Measurements from ENCODE around the gene GDPGP1.
"Not testable (repeated sequence)": the region's sequence is repeated elsewhere in the genome, so short reads cannot be mapped to it uniquely, and the experiment has no call there.

The GDPGP1 gene

DNA sequence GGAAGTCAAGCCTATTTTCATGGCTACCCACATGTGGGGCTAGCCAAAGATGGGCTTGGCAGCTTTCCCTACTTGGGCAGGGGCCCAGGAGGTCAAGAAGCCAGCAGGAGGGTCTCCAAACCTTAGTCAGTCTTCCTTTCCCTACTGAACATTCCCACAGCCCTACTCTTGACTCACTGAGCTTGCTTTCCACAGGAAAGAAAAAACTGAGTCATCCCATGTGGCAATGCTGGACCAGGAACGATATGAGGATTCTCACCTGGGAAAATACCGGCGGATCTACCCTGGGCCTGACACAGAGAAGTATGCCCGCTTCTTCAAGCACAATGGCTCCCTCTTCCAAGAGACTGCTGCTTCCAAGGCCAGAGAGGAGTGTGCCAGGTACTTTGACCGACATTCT, 27.8 kb downstream of the GDPGP1 start:
- no peak for DNase-seq (ENCODE audit: low read depth)

DNA sequence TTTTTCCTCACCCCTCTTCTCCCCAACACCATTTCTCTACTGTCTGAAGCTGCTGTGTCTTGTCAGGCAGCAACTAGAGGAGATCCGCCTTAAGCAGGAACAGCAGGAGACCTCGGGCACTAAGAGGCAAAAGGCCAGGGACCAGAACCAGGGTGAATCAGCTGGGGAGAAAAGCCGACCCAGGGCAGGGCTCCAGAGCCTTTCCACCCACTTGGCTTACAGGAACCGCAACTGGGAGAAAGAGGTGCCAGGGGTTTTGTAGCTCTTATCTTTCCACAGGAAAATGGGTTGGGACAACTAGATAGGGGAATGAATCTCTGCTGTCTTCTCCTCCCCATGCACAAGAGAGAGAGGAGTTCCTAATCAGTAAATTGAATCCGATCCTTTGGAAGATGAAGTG, 28.4 kb downstream of the GDPGP1 start:
- no peak for DNase-seq (ENCODE audit: low read depth)

DNA sequence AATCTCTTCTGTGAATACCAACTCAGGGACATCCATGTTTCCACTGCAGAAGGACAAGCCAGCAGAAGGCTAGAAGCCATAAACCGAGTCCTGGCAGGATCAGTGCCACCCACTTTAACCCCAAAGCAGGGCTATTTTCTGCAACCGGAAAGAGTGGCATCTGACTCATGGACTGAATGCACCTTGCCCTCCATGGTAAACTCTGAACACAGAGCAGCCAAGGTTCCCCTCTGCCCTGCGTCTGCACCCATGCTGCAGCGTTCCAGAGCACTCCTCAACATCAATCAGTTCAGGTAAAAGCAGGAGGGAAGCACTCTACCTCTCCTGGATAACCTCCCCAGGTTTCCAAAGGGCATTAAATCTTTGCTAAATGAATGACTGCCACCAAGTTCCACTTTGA, 30.7 kb downstream of the GDPGP1 start:
- DNase-seq (ENCODE audit: low read depth), result no peak

DNA sequence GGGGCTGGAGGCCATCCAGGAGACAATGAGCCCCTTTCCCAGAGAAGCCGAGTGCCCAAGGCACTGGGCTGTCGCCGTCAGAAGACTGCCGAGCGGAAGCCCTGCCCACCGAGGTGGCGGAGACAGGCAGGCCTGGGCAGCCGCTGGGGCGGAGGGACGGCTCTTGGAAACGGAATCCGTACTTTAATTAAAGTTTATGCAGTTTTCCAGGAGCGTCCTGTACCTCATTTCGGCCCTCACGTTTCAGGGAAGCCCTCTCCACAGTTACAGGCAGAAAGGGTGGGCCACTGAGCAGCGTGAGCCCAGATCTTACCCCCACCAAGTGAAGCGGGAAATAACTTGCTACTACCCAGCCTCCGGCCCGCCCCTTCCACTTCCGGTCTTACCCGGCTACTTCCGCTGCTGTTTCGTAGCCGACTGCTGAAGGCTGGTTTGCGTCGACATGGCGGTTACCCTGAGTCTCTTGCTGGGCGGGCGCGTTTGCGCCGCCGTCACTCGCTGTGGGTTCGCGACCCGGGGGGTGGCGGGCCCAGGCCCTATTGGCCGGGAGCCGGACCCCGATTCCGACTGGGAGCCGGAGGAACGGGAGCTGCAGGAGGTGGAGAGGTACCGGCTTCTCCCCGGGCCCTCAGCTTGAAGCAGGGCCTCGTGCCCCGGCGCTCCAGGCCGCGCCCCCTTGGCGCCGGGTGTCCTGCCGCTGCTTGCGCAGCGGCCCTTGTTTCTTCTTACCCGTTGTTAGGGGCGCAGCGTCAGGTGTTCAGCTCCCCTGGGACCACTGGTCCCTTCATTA, 31.5 kb downstream of the GDPGP1 start, which contains the start of gene NGRN:
Gene NGRN, plus strand, starts transcription at position 402 of the 790 bp plus-strand sequence. Its CDS starts 41 bp downstream, at position 443.
- peak; percentile 76 for DNase-seq (ENCODE audit: low read depth)

DNA sequence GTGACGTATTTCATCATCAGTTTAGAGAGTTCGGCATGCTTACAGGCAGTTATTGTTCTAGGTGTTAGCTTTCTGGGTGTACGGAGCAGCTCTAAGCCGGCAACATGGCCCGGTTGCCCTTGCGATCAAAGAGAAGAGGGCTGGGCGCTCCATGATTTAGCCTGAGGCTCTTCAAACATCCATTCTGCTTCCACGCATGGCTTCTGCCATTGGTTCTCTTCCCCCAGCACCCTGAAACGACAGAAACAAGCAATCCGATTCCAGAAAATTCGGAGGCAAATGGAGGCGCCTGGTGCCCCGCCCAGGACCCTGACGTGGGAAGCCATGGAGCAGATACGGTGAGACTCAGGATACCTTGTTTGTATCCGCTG, 32.0 kb downstream of the GDPGP1 start:
- no peak for DNase-seq (ENCODE audit: low read depth)

DNA sequence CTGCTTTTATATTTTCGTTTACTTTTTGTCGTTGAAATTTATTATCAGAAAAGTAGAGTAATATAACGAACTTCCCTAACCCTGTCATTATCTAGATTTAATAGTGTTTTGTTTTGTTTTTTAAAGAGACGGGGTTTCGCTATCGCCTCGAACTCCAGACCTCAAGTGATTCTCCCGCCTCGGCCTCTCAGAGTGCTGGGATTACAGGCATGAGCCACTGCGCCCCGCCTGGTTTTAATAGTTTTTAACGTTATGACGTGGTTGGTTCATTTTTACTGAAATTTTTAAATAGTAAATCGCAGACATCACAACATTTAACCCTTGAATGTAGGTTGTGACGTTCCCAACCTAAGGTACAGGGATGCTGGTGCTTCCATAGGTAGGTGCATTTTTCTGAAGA, 32.5 kb downstream of the GDPGP1 start:
- DNase-seq (ENCODE audit: low read depth), result no peak

DNA sequence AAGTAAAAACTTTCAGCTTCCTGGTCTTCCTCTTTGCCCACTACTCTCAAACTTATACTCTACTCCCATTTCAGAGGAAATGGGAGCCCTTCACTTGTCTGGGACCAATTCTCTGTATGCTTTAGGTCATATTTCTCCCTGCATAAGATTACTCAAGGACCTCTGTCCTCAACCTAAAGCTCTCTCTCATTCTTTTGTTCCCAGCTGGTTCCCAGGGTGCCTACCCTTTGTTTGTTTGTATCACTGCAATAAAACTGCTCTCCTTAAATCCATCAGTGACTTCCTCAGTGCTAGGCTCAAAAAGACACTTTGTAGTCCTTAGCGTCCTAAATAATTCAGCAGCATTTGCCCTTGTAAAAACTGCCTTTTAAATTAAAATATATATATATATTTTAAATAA, 34.4 kb downstream of the GDPGP1 start:
- DNase-seq (ENCODE audit: low read depth), result no peak

DNA sequence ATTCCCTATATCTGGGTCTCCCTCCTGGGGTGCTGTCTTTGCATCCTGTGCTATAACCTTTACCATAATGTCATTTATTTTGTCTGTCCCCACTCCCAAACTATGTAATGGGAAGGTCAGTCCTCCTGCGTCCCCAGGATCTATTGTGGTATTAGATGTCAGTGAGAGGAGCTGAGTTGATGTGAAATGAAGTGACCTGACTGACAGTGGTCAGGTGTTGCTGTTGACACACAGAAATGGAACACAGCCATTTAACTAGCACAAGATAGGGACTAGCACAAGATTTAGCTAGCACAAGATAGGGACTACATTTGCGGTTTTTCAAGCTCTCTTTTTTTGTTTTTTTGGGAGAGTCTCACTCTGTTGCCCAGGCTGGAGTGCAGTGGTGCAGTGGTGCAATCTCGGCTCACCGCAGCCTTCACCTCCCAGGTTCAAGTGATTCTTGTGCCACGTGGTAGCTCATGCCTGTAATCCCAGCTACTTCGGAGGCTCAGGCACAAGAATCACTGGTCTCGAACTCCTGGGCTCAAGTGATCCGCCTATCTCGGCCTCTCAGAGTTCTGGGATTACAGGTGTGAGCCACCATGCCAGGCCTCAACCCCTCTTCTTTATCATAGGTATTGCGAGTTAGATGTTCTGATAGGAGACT, 36.6 kb downstream of the GDPGP1 start:
- DNase-seq (ENCODE audit: low read depth), result no peak

DNA sequence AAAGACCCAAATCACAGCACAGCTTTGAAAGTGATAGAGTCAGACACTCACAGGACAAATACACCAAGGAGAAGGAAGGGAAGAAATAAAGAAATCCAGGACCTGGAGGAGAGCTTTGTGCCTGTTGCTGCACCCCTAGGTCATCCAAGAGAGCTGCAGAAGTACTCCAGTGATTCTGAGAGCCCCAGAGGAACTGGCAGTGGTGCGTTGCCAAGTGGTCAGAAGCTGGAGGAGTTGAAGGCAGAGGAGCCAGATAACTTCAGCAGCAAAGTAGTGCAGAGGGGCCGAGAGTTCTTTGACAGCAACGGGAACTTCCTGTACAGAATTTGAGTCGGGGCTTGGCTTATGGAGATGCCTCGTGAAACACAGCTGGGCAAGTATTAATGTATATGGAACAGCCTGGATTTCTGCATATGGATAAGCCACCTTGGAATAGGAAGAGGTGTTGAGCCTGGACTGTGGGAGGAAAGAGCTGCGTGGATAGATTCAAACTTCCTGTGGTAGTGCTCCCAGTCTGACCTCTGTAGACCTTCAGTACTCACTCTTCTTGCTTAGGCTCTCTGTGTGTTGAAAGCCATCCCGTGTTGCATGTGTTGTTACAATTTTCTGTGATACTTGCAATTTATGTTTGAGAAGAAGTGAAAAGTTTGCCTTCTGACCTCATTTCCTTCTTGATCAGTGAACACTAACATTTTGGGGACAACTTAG, 37.6 kb downstream of the GDPGP1 start:
- no peak for DNase-seq (ENCODE audit: low read depth)

DNA sequence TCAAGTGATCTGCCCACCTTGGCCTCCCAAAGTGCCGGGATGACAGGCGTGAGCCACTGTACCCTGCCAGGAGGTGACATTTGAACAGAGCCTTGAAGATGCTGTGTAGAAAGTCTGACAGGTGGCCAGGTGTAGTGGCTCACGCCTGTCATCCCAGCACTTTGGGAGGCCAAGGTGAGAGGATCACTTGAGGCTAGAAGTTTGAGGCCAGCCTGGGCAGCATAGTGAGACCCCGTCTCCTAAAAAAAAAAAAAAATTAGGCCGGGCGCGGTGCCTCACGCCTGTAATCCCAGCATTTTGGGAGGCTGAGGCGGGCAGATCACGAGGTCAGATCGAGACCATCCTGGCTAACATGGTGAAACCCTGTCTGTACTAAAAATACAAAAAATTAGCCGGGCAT, 44.5 kb downstream of the GDPGP1 start:
- not testable (repeated sequence) for DNase-seq (ENCODE audit: low read depth)

DNA sequence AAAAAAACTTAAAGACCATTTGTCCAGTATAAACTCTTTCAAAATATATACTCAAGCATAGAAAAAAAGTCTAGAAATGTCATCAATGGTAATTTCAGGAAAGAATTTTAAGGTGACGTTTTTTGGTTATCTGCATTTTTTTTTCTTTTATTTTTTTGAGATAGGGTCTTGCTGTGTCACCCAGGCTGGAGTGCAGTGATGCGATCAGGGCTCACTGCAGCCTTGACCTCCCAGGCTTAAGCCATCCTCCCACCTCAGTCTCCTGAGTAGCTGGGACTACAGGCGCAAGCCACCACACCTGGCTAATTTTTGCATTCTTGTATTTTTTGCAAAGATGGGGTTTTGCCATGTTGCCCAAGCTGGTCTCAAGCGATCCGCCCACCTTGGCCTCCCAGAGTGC, 46.7 kb downstream of the GDPGP1 start:
- not testable (repeated sequence) for DNase-seq (ENCODE audit: low read depth)

DNA sequence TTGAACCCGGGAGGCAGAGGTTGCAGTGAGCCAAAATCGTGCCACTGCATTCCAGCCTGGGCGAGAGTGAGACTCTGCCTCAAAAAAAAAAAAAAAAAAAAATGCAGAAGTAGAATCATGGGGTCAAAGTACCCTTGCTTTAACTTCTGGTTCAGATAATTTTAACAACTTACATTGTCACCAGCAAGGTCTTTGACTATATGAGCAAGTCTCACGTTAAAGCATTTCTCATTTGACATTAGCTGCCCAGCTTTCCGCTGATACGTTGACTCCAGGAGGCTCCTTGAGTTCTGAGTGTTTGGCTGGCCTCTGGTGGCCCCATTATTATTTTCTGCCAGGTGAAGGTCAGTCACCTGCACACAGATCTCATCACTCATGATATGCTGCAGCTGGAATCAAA, 47.6 kb downstream of the GDPGP1 start:
- not testable (repeated sequence) for DNase-seq (ENCODE audit: low read depth)

DNA sequence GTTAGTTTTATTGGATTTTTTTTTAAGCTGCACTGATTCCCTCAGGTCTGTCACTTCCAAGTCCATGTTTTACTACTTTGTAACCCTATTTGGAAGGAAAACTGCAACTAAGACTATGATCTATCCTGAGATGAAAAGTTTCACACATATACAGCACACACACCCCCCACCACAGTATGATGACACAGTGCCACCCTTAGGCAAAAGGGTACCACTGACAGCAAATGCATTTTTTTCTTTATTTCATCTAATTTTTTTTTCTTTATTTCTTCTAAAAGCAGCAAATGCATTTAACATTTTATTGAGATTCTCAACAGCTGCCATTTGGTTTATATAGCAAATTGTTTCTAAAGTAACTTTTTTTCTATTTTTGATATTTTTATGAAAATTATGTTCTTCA, 52.7 kb downstream of the GDPGP1 start:
- DNase-seq (ENCODE audit: low read depth), result no peak

DNA sequence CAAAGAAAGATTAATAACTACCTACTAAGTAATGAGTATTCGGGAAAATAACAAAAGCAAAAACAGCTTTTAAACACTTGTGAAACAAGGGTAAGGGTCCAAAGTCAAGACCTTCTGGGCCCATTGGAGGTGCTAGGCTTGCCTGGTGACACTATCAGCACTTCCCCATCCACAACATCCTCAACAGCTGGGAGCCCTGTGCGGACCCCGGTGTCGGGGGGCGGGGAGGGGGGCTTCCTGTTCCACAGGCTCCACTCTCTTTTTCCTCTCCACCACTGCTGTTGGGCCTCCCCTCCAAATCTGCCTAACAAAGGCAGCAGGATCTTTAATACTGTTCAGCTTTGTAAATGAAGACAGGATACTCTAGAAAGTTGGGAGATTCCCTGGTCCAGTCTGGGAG, 53.1 kb downstream of the GDPGP1 start:
- no peak for DNase-seq (ENCODE audit: low read depth)

DNA sequence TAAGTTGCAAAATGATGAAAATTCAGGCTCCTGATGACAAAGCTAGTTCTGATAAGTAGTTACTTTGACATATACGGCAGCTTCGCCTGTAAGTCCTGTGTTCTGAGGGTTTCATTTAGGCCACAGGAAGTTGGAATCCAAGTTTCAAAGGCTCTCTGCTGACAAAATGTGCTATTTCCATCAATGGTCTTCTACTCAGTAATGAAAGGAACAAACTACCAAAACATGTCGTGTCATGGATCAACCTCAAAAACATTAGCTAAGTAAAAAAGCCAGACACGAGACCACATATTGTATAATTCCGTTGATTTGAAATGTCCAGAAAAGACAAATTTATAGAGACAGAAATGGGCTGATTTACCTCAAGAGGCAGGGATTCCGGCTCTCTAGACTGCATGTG, 53.9 kb downstream of the GDPGP1 start:
- DNase-seq (ENCODE audit: low read depth), result no peak

DNA sequence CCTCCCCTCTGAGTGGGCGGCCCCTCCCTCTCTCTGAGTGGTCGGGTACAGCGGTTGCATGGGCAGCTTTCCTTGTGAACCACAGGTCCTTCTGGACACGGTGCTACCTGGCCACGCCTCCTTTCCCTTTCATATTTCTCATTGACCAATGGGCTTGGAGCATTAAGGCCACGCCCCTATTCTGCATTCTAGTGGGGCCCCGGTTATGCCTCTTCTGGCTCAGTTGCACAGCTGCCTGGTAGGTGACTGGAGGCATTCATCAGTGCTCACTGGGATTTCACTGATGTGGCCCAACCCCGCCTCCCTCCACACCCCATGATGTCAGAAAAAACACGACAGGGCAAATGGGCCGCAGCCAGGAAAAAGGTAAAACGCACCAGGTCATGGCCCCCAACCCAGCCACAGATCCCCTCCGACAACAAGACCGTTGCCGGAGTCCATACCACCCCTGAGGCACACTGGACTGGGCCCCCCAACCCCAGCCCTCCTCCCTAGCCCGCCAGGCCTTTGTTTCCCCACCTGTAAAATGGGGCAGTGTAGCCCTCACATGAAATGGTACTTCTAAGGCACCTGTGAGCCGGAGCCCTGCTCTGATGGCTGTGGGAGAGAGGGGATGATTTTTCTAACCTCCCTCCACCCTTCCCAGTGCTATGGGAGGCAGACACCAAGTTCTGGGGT, 57.8 kb downstream of the GDPGP1 start:
- no peak for DNase-seq (ENCODE audit: low read depth)

DNA sequence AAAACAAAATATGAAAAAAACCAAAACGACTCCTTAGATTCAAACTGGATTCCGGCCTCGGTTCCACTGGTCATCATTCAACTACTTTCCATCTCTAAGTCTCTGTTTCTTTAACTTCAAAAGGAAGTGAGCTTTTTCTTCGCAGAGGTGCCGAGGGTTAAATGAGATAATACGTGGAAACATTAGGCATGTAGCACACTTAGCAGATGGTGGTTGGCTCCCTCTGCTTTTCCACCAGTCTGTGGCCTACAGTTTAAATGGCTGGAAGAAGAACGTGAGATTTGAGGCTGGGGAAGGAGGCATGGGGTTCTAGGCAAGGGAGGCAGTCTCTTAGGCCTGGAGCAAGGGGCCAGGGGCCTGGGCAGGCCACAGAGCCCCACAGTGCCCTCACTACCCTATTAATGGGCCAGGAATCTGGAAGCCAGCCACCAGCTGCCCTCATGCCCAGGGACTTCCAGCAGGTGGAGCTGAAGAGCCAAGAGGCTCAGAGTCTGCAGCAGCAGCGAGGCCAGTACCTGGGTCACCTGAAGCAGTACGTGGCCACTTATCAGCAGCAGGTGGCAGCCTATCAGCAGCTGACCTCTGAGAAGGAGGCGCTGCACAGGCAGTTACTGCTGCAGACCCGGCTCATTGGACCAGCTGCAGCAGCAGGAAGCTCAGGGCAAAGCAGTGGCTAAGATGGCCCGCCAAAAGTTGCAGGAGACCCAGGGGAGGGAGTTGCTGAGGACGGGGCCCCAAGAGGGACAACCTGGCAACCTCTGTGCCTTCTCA, 59.2 kb downstream of the GDPGP1 start:
- DNase-seq (ENCODE audit: low read depth), result peak; percentile 34

DNA sequence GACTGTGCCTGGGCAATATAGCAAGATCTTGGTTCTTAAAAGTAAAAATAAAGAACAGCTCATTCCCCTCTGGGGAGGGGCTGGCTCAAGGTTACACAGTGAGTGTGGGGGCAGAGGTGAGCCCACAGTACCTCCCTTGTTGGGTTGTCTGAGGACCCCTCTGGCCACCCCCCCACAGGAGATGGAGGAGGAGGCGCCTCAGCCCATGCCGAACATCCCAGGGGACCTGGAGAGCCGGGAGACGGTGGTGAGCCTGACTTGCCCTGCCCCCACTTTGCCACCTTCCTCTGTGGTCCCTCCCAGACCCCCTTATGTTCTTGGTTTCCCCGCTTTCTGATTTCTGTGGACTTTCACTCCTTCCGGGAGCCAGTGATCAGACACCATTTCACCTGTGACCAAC, 60.1 kb downstream of the GDPGP1 start:
- no peak for DNase-seq (ENCODE audit: low read depth)

DNA sequence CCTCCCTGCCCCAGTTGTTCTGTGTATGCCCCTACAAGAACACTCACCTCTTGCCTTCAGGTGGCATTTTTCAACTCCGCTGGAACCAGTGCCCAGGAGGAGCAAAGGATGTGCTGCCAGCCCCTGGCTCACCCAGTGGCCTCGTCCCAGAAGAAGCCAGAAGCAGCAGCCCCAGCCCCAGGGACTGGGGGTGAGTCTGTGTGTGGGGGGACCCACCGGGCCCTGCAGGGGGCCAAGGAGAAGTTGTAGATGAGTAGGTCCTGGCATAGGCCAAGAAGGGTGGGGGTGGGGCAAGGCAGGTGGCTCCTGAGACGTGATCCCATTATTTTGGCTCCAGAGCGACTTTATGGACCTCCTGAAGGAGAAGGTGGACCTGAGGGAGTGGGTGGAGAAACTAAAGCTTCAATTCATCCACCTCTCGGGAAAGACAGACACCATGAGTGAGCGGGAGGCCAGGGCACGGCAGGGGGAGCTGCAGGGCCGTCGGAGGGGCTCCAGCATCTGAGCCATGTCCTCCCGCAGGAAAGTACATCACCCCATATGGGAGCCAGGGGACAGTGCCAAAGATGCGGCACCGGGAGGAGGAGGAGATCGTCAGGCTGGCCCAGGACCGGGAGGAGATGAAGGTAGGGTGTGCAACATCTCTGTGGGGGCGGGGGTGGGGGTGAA, 60.7 kb downstream of the GDPGP1 start:
- DNase-seq (ENCODE audit: low read depth), result no peak

DNA sequence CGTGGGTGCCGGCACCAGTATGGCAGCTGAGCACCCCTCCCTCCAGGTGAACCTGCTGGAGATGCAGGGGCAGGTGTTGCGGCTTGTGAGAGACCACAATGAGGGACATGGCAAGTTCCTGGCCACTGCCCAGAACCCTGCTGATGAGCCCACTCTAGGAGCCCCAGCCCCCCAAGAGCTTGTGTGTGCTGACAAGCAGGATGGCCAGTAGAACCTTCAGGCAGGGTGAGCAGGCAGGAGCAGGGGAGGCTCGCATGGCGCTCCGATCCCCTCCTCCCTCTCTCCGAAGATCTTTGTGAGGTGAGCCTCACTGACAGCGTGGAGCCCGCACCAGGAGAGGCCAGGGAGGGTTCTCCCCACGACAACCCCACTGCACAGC, 61.2 kb downstream of the GDPGP1 start:
- no peak for DNase-seq (ENCODE audit: low read depth)
